HuH-7.5 (cell line): Measurements from ENCODE around the gene OLIG1.

Experiments used
- DNase-seq: peaks from one replicate; pipeline ENCODE4 v3.0.0; 2011; ENCODE audit warnings: low spot score

The OLIG1 gene

DNA sequence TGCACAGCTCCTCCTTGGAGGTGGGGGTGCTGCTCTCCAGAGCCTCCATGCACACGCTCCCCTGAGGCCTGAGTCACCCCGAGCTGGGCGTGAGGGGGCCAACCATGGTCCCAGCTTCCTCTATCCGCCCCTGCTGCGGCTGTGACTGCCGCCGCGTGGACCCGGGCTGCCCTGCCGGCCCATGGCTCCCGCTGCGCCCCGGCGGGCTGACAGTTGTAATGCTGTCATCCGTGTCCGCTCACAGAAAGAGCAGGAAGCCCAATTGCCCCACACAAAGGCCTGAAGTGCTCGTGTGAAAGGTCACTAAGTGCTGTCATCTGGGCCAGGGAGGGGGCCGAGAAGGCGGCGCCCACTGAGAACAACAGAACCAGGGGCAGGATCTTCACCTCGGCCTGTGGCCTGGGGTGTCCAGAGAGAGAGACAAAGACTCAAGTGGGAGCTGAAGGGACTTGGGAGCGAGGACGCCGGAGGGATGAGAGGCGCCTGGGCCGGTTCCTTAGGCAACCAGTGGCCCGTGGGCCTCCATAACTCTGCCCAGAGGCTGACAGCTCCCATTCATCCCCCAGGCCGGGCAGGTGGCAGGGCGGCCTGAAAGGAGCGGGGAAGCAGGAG, 31.5 kb downstream of the OLIG1 start:
- no peak for DNase-seq

DNA sequence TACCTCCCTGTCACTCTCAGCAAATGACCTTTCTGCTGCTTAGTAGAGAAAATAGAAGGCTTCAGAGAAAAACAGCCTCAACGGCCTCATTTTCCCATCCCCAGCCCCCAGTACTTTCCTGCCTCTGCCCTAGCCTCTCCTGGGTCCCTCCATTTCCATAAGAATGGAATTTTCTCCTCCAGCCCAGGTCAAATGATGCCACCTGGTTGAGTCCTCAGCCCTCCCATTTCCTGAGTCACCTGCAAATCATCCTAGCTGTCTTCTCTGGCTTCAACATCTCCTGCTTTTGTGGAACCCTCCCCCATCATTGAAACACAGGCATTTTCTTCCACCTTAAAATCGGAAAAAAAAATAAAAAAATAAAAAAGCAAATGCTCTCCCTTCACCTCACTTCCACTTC, 35.1 kb downstream of the OLIG1 start:
- no peak for DNase-seq

DNA sequence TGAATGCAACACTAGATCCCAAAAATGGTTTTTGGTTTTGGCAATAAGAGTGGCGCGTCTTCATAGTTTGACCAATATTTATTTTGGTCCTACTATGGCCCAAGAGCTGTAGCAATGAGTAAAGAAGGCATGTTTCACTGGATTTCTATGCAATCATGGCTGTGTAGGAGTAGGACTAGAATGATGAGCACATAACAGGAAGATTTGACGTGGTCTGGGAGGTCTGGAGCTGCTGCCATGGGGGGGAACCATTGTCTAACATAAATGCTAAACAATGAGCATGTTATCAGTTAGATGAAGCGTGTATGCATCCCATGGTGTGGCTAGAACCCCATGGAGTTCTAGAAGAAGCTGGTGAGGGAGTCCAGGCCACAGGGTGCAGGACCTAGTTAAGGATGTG, 38.3 kb downstream of the OLIG1 start:
- no peak for DNase-seq

DNA sequence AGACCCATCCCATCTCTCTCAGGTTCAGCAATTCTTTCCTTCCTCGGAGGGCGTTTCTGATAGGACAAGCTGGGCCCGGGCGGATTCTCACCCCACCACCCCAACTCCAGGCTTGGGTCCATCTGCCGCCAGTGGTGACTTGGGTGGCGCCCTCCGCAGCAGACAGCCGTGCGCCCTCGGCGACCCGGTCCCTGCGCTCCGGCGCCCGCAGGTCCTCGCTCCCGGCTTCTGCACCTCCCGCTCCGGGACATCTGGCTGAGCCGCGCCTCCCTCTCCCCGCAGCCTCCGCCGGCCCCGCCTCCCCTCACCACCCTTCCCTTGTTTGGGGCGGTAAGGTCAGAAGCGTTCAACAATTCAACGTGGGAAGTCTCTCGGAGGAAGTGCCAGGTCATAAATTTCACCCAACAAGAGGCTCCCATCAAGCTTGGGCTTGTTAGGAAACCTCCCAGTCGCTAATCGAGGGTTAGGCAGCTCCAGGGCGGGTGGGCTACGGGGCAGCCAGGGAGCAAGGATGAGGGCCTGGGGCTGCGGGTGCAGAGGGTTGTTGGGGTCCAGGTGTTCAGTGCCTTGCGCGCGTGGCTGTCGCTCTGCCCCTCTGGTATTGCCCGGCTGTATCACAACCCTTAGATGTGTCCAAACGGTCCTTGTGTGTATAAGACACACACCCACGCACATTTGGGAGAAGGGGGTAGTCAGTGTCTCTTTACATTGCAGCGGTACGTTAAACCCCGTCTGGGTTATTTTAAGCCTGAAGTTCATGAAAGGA, 39.8 kb downstream of the OLIG1 start:
- DNase-seq = no peak

DNA sequence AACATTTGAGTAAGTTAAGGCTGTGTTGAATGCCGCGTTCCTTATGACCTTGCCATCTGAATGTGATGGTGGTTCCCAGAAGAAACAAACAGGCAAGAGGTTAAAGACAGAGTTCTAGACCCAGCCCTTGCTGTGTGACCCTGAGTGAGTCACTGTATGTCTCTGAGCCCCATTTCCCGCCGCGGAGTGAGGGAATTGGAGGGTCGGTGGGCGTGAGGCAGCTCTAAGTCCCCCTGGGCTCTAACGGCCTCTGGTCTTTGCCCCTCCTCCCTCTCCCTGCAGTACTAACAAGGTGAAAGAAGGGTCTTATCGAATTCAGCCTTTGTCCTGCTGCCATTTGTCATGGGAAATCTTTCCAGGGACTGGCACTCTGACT, 40.4 kb downstream of the OLIG1 start:
- no peak for DNase-seq

DNA sequence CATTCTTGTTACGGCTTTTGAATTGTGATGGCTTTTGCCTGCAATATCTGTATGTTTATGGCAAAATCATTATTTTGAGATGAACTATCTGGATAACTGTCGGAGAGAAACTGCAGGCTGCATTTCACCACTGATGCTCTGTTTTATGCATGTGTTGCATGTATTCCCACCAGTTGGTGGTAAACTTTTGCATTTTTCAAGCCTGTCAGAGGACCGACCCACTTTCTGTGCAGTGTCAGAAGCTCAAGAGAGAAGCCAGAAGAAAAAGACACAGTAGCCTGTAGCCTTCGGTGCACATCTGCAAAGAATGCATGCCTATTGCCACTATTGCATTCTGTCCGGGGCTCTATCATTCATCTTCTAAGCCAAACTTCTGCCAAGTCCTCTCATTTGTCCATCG, 41.6 kb downstream of the OLIG1 start:
- DNase-seq = no peak

DNA sequence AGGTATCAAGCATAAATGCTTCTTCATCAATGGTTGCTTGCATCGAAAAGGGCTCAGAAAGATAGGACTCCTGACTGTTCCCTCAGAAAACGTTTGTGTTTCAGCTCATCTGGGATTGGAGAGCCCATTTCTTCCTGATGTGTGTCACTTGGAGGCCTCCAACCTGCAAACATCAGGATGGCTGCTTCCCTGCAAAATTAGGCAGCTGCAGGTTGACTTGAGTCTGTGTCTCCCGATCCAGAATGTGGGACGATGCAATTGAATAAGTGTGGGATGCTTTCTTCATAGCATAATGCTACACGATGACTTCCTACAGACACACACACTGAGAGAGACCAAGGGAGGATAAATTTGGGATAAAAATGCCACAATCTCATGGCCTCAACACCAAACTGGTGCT, 42.2 kb downstream of the OLIG1 start:
- DNase-seq = no peak

DNA sequence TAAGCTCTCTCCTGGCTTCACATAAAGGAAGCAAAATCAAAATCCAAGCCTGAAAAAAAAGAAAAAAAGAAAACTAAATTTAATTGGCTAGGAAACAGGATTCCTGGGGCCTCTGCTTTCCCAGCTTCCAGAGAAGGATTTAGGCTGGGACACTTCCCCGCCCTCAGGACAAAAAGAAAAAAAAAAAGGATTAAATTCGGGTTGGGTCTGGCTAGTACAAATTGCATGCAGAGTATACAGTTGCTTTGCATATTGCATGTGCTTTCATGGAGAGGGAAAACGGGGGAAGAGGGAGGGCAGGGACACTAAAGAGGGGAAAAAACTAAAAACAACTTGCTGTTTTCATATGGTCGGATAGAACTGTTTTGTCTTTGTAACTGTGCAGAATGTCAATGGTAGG, 42.7 kb downstream of the OLIG1 start:
- DNase-seq = no peak

DNA sequence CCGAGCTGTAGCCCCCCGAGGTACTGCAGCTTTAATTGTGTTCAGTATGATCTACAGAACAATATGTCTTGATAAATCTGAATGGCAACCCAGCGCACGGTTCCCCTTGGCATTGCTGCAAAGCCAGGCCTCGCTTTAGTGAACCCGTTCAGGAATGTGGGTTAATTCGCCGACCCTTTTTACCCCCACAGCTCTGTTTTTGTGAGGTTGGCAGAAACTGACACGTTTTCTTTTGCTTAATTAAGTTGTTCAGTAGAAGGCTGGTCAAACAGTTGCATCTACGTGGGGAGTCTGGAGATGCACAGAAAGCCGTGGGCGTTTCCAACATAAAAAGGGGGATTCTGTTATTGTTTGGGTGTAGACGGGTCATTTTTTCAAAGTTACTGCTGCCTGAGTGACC, 43.2 kb downstream of the OLIG1 start:
- no peak for DNase-seq

DNA sequence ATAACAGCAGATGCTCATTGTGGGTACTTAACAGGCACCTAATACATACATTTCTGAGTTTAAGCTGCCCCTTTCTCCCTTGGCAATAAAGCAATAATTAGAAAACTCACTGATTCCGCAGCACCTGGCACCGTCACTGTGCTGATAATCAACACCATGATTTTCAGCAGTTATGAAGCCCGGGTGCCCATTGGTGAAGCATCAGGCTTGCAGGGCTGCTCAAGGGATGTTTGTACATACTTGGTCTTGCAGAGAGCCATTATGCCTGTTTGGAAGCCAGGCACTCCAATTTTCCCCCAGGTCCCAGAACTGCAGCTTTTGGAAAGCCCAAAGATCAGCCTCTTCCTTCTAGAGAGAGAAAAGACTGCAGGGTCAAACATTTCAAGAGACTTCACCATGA, 44.3 kb downstream of the OLIG1 start:
- DNase-seq = no peak

DNA sequence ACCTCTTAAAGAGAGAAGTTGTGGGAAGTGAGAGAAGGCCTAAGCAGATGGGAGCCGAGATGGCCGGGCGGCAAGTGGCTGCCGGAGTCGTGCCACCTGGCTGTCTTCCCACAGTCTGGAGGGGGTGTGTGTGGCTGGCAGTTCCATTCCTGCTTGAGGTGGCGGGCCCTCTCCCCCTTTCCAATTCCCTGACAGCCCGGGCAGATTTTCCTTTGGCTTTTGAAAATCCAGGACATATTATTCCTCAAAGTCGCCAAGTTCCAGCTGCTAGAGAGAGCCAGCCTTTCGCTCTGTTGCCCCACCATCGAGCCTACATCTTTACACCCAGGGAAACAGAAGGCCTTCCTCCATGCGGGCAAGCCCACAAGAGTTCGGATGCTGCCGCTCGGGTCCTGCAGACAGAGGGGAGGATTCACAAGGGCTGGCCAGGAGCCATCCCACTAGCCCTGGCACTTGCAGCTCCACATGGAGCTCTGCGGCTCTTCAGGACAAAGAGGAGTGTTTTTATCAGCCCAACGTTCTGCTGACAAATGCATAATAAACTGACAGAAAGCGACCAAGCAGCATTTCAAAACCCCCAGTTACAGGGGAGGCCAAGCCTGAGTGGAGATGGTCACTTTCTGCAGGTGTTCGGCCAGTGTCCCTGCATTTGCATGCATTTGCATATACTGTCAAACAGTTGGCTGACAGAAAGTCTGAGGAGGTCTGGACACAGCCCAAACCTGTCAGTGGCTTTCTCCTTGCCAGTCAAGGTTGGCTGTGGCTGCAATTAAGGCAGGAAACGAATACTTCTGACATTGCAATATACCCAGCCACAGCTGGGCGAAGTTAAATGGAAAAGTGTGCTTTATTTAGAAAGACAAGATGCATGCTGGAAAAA, 45.9 kb downstream of the OLIG1 start:
- no peak for DNase-seq

DNA sequence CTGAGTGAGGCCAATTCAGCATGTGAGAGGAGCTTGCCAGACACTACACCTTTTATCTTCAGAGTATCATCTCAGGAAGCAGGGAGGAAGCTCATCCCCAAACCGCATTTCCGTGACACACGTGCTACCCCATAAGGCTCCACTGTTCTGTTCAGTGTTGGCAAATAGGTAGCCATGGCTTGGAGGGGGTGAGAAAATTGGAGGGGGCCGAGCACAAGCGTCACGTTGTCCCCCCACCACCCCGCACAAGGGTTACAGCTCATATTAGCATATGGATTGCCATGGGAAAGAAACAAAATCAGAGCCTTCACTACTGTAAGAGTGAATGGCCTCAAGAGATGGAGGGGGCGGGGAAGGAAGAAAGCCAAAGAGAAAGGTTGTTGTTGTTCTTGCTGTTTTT, 46.7 kb downstream of the OLIG1 start:
- no peak for DNase-seq

DNA sequence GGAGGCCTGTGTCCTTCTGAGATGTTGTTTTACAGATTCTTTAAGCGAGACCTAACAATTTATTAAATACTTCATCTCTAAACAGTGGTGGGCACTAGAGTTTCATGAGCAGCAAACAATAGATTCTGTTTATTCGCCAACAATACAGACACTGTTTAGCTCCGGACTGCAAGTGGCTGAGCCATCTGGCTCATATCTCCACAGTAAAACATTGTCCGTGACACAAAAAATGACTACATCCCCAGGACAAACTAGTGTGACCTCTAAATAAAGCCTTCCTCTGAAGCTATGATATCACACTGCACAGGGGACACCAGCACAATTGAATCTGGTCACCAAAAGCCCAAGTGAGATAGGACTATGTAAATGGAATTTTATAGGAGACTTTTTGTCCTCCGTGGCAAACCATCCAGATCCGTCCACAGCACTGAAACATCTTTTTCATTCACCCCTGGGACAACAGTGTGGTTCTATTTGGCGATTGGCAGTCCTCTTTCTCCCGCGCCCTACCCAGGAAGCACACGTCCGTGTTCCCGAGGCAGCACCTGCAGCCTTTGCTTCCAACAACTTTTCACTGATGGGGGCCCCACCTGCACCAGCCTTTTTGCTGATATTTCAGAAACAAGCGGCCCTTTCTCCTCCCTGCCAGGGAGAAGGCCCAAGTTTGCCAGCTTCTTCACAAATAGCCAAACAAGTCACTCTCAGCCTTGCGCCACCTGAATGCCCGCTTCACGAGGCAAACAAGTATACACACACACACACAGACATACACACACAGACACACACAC, 47.4 kb downstream of the OLIG1 start:
- DNase-seq = no peak
